K562 (cell line): Measurements from ENCODE around the gene STX1A. TPM values are rescaled to one million over a fixed set of nuclear protein-coding genes. Genes with fewer than 3 reads are reported as not detected.

Experiments
- ARID3B ChIP-seq: fragments of 250-450 bp; sonication (Bioruptor Pico); IDR thresholded peaks from 2 replicates; pipeline ENCODE4 v1.4.0; 2020; ENCODE audit warnings: borderline replicate concordance
- BRD4 ChIP-seq: fragments of 200-600 bp; sonication (generic); IDR thresholded peaks from 2 replicates; pipeline ENCODE4 v1.6.1; 2017; ENCODE audit warnings: inconsistent platforms
- CBX1 ChIP-seq: sonication (generic); IDR thresholded peaks from 2 replicates; pipeline ENCODE4 v1.6.1; 2016; ENCODE audit warnings: antibody characterized with exemption, low read depth, mild to moderate bottlenecking
- CHD1 ChIP-seq: fragments of 200-600 bp; sonication (generic); IDR thresholded peaks from one replicate; pipeline ENCODE4 v1.6.1; 2012; ENCODE audit warnings: mild to moderate bottlenecking, moderate library complexity, low read length, inconsistent platforms
- ELF2 ChIP-seq: fragments of 250-450 bp; sonication (Bioruptor Pico); IDR thresholded peaks from 2 replicates; pipeline ENCODE4 v1.5.0; 2021; ENCODE audit warnings: mild to moderate bottlenecking
- EP400 ChIP-seq: fragments of 450-650 bp; IDR thresholded peaks from 2 replicates; pipeline ENCODE4 v1.6.1; 2017; ENCODE audit warnings: antibody characterized with exemption, mild to moderate bottlenecking, moderate library complexity
- GTF2F1 ChIP-seq: IDR thresholded peaks from 2 replicates; pipeline ENCODE4 v1.6.1; 2011; ENCODE audit warnings: low read depth, low read length, improper control_type of control experiment
- IRF2 ChIP-seq: sonication (generic); formaldehyde crosslinking; IDR thresholded peaks from 2 replicates; pipeline ENCODE4 v1.8.1; 2022; ENCODE audit warnings: mild to moderate bottlenecking, missing genetic modification reagents
- MAX ChIP-seq: sonication (generic); formaldehyde crosslinking; IDR thresholded peaks from 2 replicates; pipeline ENCODE4 v1.9.0; 2022; ENCODE audit warnings: mild to moderate bottlenecking, missing genetic modification reagents
- NCOA2 ChIP-seq, 2 experiments: fragments of 450-650 bp; IDR thresholded peaks; 2 replicates each; pipeline ENCODE4 v1.6.1; 2018; ENCODE audit warnings: mild to moderate bottlenecking in 2 of 2, moderate library complexity in 1 of 2; ENCODE audit not compliant: partially characterized antibody in 2 of 2
- SMAD1 ChIP-seq: fragments of 150-350 bp; IDR thresholded peaks from 2 replicates; pipeline ENCODE4 v1.6.1; 2014; ENCODE audit warnings: low read length, low read depth; ENCODE audit not compliant: partially characterized antibody
- SREBF1 ChIP-seq: fragments of 150-350 bp; IDR thresholded peaks from 2 replicates; pipeline ENCODE4 v1.6.1; 2014; ENCODE audit warnings: antibody characterized with exemption, low read depth, low read length, borderline replicate concordance
- TBL1XR1 ChIP-seq, 2 experiments: IDR thresholded peaks; 2 replicates each; pipeline ENCODE4 v1.6.1; 2012; ENCODE audit warnings: improper control_type of control experiment in 2 of 2, low read length in 2 of 2, mild to moderate bottlenecking in 1 of 2
- TCF7L2 ChIP-seq: fragments of 150-350 bp; IDR thresholded peaks from 2 replicates; pipeline ENCODE4 v1.6.1; 2016; ENCODE audit warnings: low read depth, mild to moderate bottlenecking, low read length, moderate library complexity
- UBTF ChIP-seq, 2 experiments: IDR thresholded peaks; 2 replicates each; pipeline ENCODE4 v1.6.1; 2012; ENCODE audit warnings: improper control_type of control experiment in 2 of 2, low read depth in 2 of 2, low read length in 2 of 2, borderline replicate concordance in 1 of 2
- ZBTB34 ChIP-seq: fragments of 250-450 bp; sonication (Bioruptor Pico); IDR thresholded peaks from 2 replicates; pipeline ENCODE4 v1.8.0; 2021; ENCODE audit warnings: mild to moderate bottlenecking, moderate library complexity
- ZBTB9 ChIP-seq: fragments of 450-650 bp; formaldehyde crosslinking; IDR thresholded peaks from 2 replicates; pipeline ENCODE4 v1.4.0; 2020; ENCODE audit warnings: mild to moderate bottlenecking, moderate library complexity
- ZKSCAN3 ChIP-seq: fragments of 250-450 bp; sonication (Bioruptor Pico); IDR thresholded peaks from 2 replicates; pipeline ENCODE4 v1.4.0; 2020
- ZNF121 ChIP-seq: sonication (generic); formaldehyde crosslinking; conservative IDR thresholded peaks from 2 replicates; pipeline ENCODE4 v1.8.0; 2022; ENCODE audit warnings: missing genetic modification reagents
- ZNF76 ChIP-seq: fragments of 250-450 bp; sonication (Bioruptor Pico); IDR thresholded peaks from 2 replicates; pipeline ENCODE4 v1.4.0; 2020; ENCODE audit warnings: mild to moderate bottlenecking, moderate library complexity, borderline replicate concordance
- polyA plus RNA-seq, 8 experiments: library from polyadenylated mRNA; depleted of rRNA in 4 of 8; stranded (reverse) in 5 of 8; unstranded in 3 of 8; fragments of >200 nt; fragmentation: Nextera tagmentation in 2 of 8; fragmentation: Illumina TruSeq in 1 of 8; extraction: Ambion mirVana in 2 of 8; extraction: Trizol in 1 of 8; gene quantifications; 2 replicates each; pipeline versions ENCODE4 v1.2.1 to v1.2.3, GENCODE V29; 2011 to 2014; ENCODE audit warnings: inconsistent platforms in 1 of 8, missing spikeins in 1 of 8
- total RNA-seq, 7 experiments: library from RNA; depleted of rRNA in 6 of 7; stranded (reverse); fragments of >200 nt in 6 of 7; fragmentation: Illumina TruSeq in 2 of 7; extraction: Trizol in 2 of 7; gene quantifications; 2 replicates each; pipeline versions ENCODE4 v1.2.1 to v1.2.3, GENCODE V29; 2011 to 2021; ENCODE audit warnings: low replicate concordance in 1 of 7

Gene STX1A
- total and polyA plus RNA-seq, 9 of the 15 experiments (the other 6 are each of a cell fraction or from before 2014, with no cell fraction given): 0.04 to 15.1 (median 6.3) TPM

- TF ChIP-seq ARID3B (CRISPR knock-in tag) (0 out of 2 replicates have a peak, but pooled peaks have one; percentile 76), SMAD1 (peak; percentile 74), ZNF121 (CRISPR knock-in tag) (no peak), SREBF1 (0 out of 2 replicates have a peak, but pooled peaks have one; percentile 9), ELF2 (peak; percentile 63; the same call in 1 of the 2 replicates), CHD1 (no peak), TBL1XR1 (IDR thresholded peaks at IDR 0.05; ENCODE audit: low read length in 2 of 2) (peak; percentile 6 to 54; a peak in 2 of 4 replicates), UBTF (IDR thresholded peaks at IDR 0.05; ENCODE audit: borderline replicate concordance in 1 of 2, low read depth in 2 of 2, low read length in 2 of 2) (peak in 1 of 2 experiments; percentile 46; a peak in 1 of 4 replicates), NCOA2 (IDR thresholded peaks at IDR 0.05; ENCODE audit: partially characterized antibody in 2 of 2) (no peak), MAX (CRISPR knock-in tag) (peak; percentile 76; the same call in 1 of the 2 replicates), ZBTB9 (CRISPR knock-in tag) (peak; percentile 91), GTF2F1 (no peak; the same call in 1 of the 2 replicates), EP400 (peak; percentile 77; the same call in 1 of the 2 replicates), ZBTB34 (CRISPR knock-in tag) (no peak), ZNF76 (peak; percentile 84; the same call in 1 of the 2 replicates), TCF7L2 (no peak; the same call in 1 of the 2 replicates), ZKSCAN3 (CRISPR knock-in tag) (no peak), BRD4 (no peak), IRF2 (CRISPR knock-in tag) (no peak), CBX1 (peak; percentile 14; the same call in 1 of the 2 replicates)
These were observed 19.3 kb upstream of the STX1A start, which contains the start of gene ABHD11 (continued) for GRCh38 chr7:73738612-73739386.
